Measurements from ENCODE around the gene GATB.
A peak's percentile ranks its signal among the peaks of the same experiment; 100 is the strongest.

The GATB gene

DNA sequence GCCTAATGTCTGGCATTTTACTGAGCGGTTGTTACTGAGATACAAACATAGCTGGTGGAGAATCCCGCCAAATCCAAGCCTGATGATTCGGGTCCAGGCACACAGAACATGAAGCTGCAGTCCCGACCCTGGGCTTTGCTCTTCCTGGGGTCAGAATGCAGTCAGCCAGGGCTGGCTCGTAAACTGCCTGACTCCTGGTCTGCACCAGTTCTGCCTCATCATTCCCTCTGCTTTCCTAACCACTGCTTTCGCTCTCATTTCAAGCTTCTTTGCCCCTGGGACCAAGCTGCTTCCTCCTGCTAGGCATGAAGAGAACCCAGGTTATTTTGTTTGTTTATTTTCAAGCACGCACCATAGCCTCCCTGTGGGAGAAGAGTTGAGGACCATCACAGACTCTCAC lies 39.3 kb downstream of the GATB start:
- TF ChIP-seq CTCF (IDR thresholded peaks at IDR 0.05; ENCODE audit: extremely low read depth, missing control alignments): no peak
- DNase-seq (ENCODE audit: low spot score): no peak

DNA sequence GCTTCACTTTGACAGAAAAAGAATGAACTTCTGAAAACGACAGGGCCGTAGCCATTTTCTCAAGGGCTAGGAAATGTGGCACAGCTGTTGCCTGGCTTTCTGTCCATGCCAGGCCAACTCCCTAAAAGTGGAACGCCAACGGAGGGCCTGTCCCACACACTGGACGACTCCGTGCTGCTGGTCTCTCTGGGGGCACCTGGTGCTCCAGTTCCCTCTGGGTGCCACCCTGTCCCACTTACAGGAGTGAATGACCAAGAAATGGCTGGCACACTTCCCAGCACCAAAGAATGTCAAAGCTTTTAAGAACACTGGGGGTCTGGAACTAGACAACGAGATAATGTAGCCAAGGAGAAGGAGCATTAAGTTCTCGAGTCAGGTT lies 40.9 kb downstream of the GATB start:
- no peak for TF ChIP-seq CTCF (IDR thresholded peaks at IDR 0.05; ENCODE audit: extremely low read depth, missing control alignments)
- DNase-seq (ENCODE audit: low spot score): no peak

GRCh38 chr4:151718984-151719955 lies 41.5 kb downstream of the GATB start:
- no peak for TF ChIP-seq CTCF (IDR thresholded peaks at IDR 0.05; ENCODE audit: extremely low read depth, missing control alignments)
- DNase-seq (ENCODE audit: low spot score): no peak

- no peak for TF ChIP-seq CTCF (IDR thresholded peaks at IDR 0.05; ENCODE audit: extremely low read depth, missing control alignments)
Observed at GRCh38 chr4:151717909-151718628, 42.7 kb downstream of the GATB start.

DNA sequence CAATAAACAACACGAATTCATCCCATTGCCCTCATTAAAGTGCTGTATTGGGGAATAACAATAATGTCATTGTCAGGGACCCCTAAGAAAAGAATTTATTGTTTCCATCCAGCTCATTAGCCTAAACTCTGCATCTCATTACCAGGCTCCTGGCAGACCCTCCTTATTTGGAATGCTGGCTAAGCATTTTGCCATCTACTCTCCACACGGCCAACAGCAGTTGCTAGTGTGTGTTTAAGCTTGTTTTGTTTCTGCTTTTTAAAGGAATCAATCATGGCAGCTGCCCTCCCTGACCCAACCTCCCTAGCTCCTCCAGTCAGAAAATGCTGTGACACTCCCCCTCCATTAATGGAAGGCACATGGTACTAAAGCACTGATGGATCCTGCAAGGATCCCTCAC lies 43.5 kb downstream of the GATB start:
- no peak for DNase-seq (ENCODE audit: low spot score)
- TF ChIP-seq CTCF (IDR thresholded peaks at IDR 0.05; ENCODE audit: extremely low read depth, missing control alignments): no peak

More at GRCh38 chr4:151717909-151718628, 42.7 kb downstream of the GATB start:
- peak; percentile 34 for DNase-seq (ENCODE audit: low spot score)

DNA sequence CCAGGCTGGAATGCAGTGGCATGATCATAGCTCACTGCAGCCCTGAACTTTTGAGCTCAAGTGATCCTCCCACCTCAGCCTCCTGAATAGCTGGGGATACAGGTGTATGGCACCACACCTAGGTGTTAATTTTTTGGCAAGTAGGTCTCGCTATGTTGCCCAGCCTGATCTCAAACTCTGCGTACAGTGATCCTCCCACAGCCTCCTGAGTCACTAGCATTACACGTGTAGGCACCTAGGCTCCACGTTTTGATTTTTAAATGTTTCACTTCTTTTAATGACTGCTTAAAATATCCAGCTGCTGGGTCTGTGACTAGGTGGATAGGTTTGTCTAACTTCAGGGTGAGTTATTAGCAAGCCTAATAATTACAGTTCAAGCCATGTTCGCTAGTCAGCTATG lies 44.5 kb downstream of the GATB start:
- no peak for DNase-seq (ENCODE audit: low spot score)
- TF ChIP-seq CTCF (IDR thresholded peaks at IDR 0.05; ENCODE audit: extremely low read depth, missing control alignments): no peak

DNA sequence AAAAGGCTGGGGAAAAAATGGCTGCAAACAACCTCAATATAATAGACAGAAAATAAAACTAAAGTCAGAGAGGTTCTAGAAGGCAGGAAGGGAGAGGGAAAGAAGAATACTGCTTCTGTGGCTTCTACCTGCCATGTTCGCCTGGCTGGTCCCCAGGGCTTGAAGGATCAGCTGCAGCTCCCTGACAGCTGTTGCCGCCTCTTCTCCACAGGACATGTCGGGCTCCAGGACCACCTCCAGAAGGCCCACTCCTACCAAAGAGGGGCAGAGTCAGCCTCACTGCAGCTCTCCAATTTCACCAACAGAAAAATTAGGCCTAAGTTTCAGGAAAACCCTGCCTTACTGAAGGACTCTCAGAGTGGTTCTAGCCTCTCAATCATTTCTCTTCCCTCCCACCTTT lies 44.9 kb downstream of the GATB start:
- no peak for TF ChIP-seq CTCF (IDR thresholded peaks at IDR 0.05; ENCODE audit: extremely low read depth, missing control alignments)
- DNase-seq (ENCODE audit: low spot score): no peak
